ENCODE results near the gene VPS33A.

- TF ChIP-seq, protein P1, sequence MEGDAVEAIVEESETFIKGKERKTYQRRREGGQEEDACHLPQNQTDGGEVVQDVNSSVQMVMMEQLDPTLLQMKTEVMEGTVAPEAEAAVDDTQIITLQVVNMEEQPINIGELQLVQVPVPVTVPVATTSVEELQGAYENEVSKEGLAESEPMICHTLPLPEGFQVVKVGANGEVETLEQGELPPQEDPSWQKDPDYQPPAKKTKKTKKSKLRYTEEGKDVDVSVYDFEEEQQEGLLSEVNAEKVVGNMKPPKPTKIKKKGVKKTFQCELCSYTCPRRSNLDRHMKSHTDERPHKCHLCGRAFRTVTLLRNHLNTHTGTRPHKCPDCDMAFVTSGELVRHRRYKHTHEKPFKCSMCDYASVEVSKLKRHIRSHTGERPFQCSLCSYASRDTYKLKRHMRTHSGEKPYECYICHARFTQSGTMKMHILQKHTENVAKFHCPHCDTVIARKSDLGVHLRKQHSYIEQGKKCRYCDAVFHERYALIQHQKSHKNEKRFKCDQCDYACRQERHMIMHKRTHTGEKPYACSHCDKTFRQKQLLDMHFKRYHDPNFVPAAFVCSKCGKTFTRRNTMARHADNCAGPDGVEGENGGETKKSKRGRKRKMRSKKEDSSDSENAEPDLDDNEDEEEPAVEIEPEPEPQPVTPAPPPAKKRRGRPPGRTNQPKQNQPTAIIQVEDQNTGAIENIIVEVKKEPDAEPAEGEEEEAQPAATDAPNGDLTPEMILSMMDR (IDR thresholded peaks at IDR 0.05): no peak
- no peak for TF ChIP-seq POLR2AphosphoS5 (IDR thresholded peaks at IDR 0.05)
These were observed 46.6 kb upstream of the VPS33A start for GRCh38 chr12:122312926-122313325.
